Activated naive CD4-positive, alpha-beta T cell treated with anti-CD3 and anti-CD28 coated beads, Interleukin-2, amount 50 U/mL, for 24 hours (primary cell): ENCODE results near the gene PCA3.

Source experiments
- H3K27ac Mint-ChIP-seq: one replicate; pipeline ENCODE4 v1.8.0; 2021; ENCODE audit warnings: mild to moderate bottlenecking, mixed read lengths
- H3K27me3 Mint-ChIP-seq: one replicate; pipeline ENCODE4 v1.8.0; 2021; ENCODE audit warnings: mixed read lengths
- H3K36me3 Mint-ChIP-seq: one replicate; pipeline ENCODE4 v1.8.0; 2021; ENCODE audit warnings: mixed read lengths
- H3K4me1 Mint-ChIP-seq: one replicate; pipeline ENCODE4 v1.8.0; 2021; ENCODE audit warnings: mixed read lengths
- H3K4me3 Mint-ChIP-seq: one replicate; pipeline ENCODE4 v1.8.0; 2021; ENCODE audit warnings: mild to moderate bottlenecking, mixed read lengths
- H3K9me3 Mint-ChIP-seq: one replicate; pipeline ENCODE4 v1.8.0; 2021; ENCODE audit warnings: mixed read lengths

PCA3 gene

GRCh38 chr9:76764138-76764537 lies at the start of gene PCA3:
TSS of gene PCA3 (plus strand) at chr9:76764438.
- H3K36me3 Mint-ChIP-seq, result no peaks in the 10 kb centered on the region
- no peaks in the 10 kb centered on the region for H3K9me3 Mint-ChIP-seq
- peaks cover 1% of the 10 kb centered on the region for H3K27me3 Mint-ChIP-seq
- H3K4me3 Mint-ChIP-seq, result no peak within 1 kb of the TSS
- no peaks in the 10 kb centered on the region for H3K4me1 Mint-ChIP-seq
- no peak within 1 kb of the TSS for H3K27ac Mint-ChIP-seq

DNA sequence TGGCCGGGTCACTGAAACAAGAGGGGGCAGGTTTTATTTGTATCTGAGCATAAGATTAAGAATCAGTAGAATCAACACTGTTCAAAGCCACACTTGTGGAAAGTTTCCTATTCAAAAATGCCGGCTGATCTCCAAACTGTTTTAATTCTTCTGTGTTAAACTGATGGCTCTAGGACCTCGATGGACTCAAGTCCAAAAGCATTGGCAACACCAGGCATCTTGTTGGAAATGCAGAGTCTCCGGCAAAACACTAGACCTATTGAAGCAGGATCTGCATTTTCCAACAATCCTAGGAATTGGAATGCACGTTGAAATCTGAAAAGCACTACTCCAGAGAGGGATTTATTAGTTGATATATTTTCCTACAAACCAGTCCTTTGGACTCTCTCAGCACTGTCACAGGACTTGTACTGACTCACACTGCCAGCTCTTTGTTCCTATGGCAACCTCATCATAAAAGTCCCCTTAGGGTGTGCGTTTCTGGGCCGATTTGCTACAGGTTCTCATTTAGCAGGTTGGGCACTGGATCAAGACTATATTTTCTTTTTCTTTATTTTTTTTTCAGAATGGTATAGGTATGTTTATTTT lies 48.1 kb upstream of the PCA3 start:
- peaks cover 12% of the 10 kb centered on the region for H3K27me3 Mint-ChIP-seq
- no peak overlapping the region for H3K27ac Mint-ChIP-seq
- H3K36me3 Mint-ChIP-seq, result no peaks in the 10 kb centered on the region
- no peak overlapping the region for H3K4me3 Mint-ChIP-seq
- H3K9me3 Mint-ChIP-seq, result no peaks in the 10 kb centered on the region
- no peaks in the 10 kb centered on the region for H3K4me1 Mint-ChIP-seq

GRCh38 chr9:76717176-76717575 lies 47.1 kb upstream of the PCA3 start:
- no peaks in the 10 kb centered on the region for H3K4me1 Mint-ChIP-seq
- no peak overlapping the region for H3K4me3 Mint-ChIP-seq
- peaks cover 10% of the 10 kb centered on the region for H3K27me3 Mint-ChIP-seq
- no peak overlapping the region for H3K27ac Mint-ChIP-seq
- H3K9me3 Mint-ChIP-seq, result no peaks in the 10 kb centered on the region
- no peaks in the 10 kb centered on the region for H3K36me3 Mint-ChIP-seq

- Mint-ChIP-seq H3K9me3 (no peaks in the 10 kb centered on the region), H3K36me3 (no peaks in the 10 kb centered on the region), H3K4me3 (no peak overlapping the region), H3K4me1 (no peaks in the 10 kb centered on the region), H3K27me3 (peaks cover 10% of the 10 kb centered on the region), H3K27ac (no peak overlapping the region)
Measured at GRCh38 chr9:76717613-76718012, 46.6 kb upstream of the PCA3 start.

- Mint-ChIP-seq H3K4me1 (no peaks in the 10 kb centered on the region), H3K36me3 (no peaks in the 10 kb centered on the region), H3K9me3 (no peaks in the 10 kb centered on the region), H3K27me3 (peaks cover 10% of the 10 kb centered on the region), H3K27ac (no peak overlapping the region), H3K4me3 (no peak overlapping the region)
Measured at GRCh38 chr9:76718166-76718565, 46.1 kb upstream of the PCA3 start.

DNA sequence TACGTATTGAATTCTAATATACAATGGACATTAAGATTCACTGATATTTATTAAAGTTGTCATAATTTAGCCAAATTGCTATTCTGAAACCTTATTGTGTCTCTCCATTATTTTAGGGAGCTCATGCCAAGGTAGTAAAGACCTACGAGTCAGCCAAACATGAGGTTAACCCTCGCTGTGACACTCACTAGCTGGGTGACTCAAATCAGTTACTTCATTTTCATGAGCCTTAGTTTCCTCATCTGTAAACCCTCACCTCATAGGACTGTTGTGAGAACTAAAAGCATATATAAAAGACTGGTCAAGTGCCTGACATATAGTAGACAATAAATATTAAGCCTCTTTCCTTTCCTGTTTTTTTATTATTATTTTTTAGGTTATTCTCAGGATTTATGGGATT lies 44.0 kb upstream of the PCA3 start:
- no peak overlapping the region for H3K27ac Mint-ChIP-seq
- no peaks in the 10 kb centered on the region for H3K4me1 Mint-ChIP-seq
- H3K9me3 Mint-ChIP-seq, result no peaks in the 10 kb centered on the region
- peaks cover 10% of the 10 kb centered on the region for H3K27me3 Mint-ChIP-seq
- H3K4me3 Mint-ChIP-seq, result no peak overlapping the region
- no peaks in the 10 kb centered on the region for H3K36me3 Mint-ChIP-seq

GRCh38 chr9:76725011-76725546 lies 39.2 kb upstream of the PCA3 start:
- peaks cover 8% of the 10 kb centered on the region for H3K27me3 Mint-ChIP-seq
- H3K27ac Mint-ChIP-seq, result no peak overlapping the region
- H3K4me3 Mint-ChIP-seq, result no peak overlapping the region
- H3K4me1 Mint-ChIP-seq, result no peaks in the 10 kb centered on the region
- H3K36me3 Mint-ChIP-seq, result no peaks in the 10 kb centered on the region
- H3K9me3 Mint-ChIP-seq, result no peaks in the 10 kb centered on the region

DNA sequence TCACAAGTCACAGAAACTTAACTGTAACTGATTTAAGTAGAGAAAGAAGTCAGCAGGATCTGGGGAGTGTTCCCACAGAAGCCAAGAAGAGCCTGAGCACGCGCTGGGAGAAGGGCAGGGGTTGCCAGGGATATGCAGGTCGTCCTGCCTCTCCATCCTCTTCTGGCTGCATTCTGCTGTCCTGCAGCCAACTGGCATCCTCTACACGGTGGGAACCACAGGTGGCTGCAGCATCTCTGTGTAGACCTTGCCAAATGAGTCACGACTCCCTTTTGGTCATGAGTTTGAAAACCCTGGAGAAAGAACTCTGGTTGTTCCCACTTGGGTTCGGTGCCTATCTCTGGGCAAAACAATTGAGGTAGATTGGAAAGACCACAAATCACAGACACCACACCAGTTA lies 38.4 kb upstream of the PCA3 start:
- H3K4me1 Mint-ChIP-seq, result no peaks in the 10 kb centered on the region

GRCh38 chr9:76729116-76729515 lies 35.1 kb upstream of the PCA3 start:
- H3K9me3 Mint-ChIP-seq, result no peaks in the 10 kb centered on the region
- H3K36me3 Mint-ChIP-seq, result no peaks in the 10 kb centered on the region
- H3K27me3 Mint-ChIP-seq, result peaks cover 6% of the 10 kb centered on the region
- no peak overlapping the region for H3K27ac Mint-ChIP-seq
- H3K4me1 Mint-ChIP-seq, result no peaks in the 10 kb centered on the region
- no peak overlapping the region for H3K4me3 Mint-ChIP-seq

More for the DNA sequence above, 38.4 kb upstream of the PCA3 start:
- no peaks in the 10 kb centered on the region for H3K9me3 Mint-ChIP-seq
- no peak overlapping the region for H3K27ac Mint-ChIP-seq
- no peaks in the 10 kb centered on the region for H3K36me3 Mint-ChIP-seq
- H3K27me3 Mint-ChIP-seq, result peaks cover 5% of the 10 kb centered on the region
- no peak overlapping the region for H3K4me3 Mint-ChIP-seq

- no peak overlapping the region for H3K27ac Mint-ChIP-seq
Measured at GRCh38 chr9:76729980-76730737, 34.1 kb upstream of the PCA3 start.

DNA sequence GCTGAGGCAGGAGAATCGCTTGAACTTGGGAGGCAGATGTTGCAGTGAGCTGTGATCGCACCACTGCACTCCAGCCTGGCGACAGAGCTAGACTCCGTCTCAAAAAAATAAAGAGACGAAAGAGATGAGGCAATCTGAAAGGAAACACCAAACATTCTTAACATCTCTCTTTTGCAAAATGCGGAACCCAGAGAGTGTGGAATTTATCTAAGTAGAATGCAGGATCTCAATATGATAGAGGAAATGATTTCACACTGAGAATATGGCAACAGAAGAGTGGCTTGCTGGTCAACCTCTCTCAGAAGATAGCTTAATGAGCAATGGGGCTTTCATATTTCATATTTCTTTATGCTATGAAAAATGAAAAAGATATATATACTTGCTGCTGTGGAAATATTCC lies 33.4 kb upstream of the PCA3 start:
- H3K27me3 Mint-ChIP-seq, result peaks cover 7% of the 10 kb centered on the region
- no peaks in the 10 kb centered on the region for H3K36me3 Mint-ChIP-seq

More at GRCh38 chr9:76729980-76730737, 34.1 kb upstream of the PCA3 start:
- H3K9me3 Mint-ChIP-seq, result no peaks in the 10 kb centered on the region
- H3K4me1 Mint-ChIP-seq, result no peaks in the 10 kb centered on the region
- H3K4me3 Mint-ChIP-seq, result no peak overlapping the region
- no peaks in the 10 kb centered on the region for H3K36me3 Mint-ChIP-seq
- peaks cover 7% of the 10 kb centered on the region for H3K27me3 Mint-ChIP-seq

GRCh38 chr9:76732341-76732958 lies 31.8 kb upstream of the PCA3 start:
- Mint-ChIP-seq H3K27ac (no peak overlapping the region), H3K36me3 (no peaks in the 10 kb centered on the region), H3K4me1 (no peaks in the 10 kb centered on the region), H3K27me3 (peaks cover 3% of the 10 kb centered on the region), H3K4me3 (no peak overlapping the region), H3K9me3 (no peaks in the 10 kb centered on the region)

More for the DNA sequence above, 33.4 kb upstream of the PCA3 start:
- no peak overlapping the region for H3K27ac Mint-ChIP-seq
- H3K4me1 Mint-ChIP-seq, result no peaks in the 10 kb centered on the region
- H3K4me3 Mint-ChIP-seq, result no peak overlapping the region
- no peaks in the 10 kb centered on the region for H3K9me3 Mint-ChIP-seq

DNA sequence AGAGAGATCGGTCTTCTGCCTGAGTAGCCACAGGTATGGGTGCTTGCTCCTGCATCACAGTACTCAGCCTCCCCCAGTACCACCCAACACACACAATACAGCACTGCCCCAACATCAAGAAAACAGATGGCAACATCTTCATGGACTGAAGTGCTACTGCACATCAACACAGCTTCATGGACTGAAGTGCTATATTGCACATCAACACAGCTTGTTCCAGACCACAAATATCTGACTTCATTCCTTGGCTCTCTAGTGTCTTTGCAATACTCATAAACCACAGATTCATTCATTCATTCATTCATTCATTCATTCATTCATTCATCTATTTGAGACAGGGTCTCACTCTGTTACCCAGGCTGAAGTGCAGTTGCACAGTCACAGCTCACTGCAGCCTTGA lies 31.1 kb upstream of the PCA3 start:
- Mint-ChIP-seq H3K4me1 (no peaks in the 10 kb centered on the region), H3K27ac (no peak overlapping the region), H3K36me3 (no peaks in the 10 kb centered on the region), H3K27me3 (peaks cover 3% of the 10 kb centered on the region), H3K4me3 (no peak overlapping the region), H3K9me3 (no peaks in the 10 kb centered on the region)

DNA sequence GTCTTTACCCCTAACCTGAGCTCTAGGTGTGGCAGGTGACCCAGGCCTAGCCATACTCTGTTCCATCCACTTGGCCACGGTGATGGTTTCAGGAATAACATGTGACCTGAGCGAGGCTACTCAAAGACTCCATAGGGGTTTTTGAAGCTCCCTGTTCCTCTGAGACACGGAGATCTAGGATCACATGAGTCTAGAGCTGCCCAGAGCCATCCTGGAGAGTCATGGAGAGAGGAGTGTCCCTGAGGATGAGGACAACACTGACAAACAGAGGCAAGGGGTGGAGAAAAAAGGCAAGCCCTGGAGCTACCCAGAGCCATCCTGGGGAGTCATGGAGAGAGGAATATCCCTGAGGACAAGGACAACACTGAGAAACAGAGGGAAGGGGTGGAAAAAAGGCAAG lies 29.5 kb upstream of the PCA3 start:
- Mint-ChIP-seq H3K9me3 (no peaks in the 10 kb centered on the region), H3K4me1 (no peaks in the 10 kb centered on the region), H3K36me3 (no peaks in the 10 kb centered on the region), H3K27me3 (peaks cover 8% of the 10 kb centered on the region), H3K4me3 (no peak overlapping the region), H3K27ac (no peak overlapping the region)

GRCh38 chr9:76737154-76737902 lies 26.9 kb upstream of the PCA3 start:
- peaks cover 11% of the 10 kb centered on the region for H3K27me3 Mint-ChIP-seq
- H3K36me3 Mint-ChIP-seq, result no peaks in the 10 kb centered on the region
- H3K9me3 Mint-ChIP-seq, result no peaks in the 10 kb centered on the region
- no peak overlapping the region for H3K4me3 Mint-ChIP-seq
- no peak overlapping the region for H3K27ac Mint-ChIP-seq
- no peaks in the 10 kb centered on the region for H3K4me1 Mint-ChIP-seq
